HG03280 (cell line): ENCODE measurements around the gene DAND5.

Experiments used
- ATAC-seq: cut with Tn5 transposase; IDR thresholded peaks from one replicate; pipeline ENCODE4 v1.9.1; 2021; ENCODE audit warnings: mild to moderate bottlenecking, moderate library complexity; ENCODE audit not compliant: unreplicated experiment

The DAND5 gene

DNA sequence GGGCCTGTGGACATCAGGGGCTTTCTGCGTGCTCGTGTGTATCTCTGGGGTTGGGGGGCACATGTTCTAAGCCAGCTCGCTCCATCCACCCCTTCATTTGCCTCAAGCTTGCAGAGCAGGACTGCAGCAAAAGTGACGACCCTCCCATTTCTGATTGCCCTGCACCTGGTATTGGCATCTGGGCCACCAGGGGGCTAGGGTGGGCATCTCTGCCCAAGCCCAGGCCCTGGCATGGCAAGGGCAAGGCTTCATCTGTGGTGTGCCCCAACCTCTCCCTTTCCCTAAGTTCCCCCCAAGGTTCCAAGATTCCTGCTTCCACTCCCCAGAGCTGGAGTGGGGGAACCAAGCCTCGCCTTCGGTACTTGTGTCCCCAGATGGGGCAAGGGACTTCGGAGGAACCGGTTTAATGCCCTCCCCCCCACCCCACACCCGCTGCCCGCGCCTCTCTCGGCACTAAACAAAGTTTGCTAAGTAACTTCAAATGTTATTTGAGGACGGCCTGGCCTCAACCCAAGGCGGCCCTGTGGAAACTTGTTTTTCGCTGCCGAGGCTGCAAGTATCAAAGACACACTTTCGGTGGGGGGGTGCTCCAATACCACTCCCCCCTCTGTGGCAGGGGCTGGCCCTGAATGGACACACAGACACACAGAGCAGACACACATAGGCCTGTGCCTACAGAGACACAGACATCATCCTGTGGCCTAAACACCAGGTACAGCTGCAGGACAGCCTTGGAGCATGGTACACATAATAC lies 38.1 kb downstream of the DAND5 start:
- no peak for ATAC-seq

DNA sequence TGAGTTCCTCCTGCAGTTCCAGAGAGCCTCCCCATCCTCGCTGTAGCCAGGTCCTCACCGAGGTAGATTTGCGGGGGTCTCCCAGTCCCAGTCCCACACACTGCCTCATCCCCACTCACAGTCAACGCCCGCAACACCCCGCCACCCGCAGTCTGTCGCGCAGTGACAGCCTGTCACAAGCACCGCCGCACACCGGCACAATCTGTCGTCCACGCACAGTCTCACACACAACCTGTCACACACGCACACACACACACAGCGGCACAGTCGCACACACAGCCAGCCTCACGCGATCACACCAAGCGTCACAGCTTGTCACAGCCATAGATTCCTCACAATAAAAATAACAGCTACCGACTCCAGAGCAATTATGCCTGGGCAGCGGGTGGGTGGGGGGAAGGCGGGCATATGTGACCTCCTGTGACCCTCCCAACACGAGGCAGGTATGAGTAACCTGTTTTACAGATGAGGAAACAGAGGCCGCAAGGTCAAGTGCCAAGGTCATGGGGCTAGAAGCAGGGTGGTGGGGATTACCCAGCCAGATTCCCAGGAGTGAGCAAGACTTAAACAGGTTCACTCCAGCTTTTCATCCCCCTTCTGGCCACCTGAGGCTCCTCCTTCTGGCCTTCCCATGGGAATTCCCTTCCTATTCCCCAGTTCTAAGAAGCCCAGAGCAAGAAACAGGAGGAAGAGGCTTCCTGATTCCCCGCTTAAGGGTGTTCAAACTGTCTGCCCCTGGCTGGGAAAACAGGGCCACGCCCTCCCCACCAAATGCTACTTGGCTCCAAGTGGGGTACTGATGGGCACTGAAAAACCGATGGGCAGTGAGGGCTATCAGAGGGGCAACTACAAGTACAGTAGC lies 39.8 kb downstream of the DAND5 start:
- ATAC-seq: no peak

DNA sequence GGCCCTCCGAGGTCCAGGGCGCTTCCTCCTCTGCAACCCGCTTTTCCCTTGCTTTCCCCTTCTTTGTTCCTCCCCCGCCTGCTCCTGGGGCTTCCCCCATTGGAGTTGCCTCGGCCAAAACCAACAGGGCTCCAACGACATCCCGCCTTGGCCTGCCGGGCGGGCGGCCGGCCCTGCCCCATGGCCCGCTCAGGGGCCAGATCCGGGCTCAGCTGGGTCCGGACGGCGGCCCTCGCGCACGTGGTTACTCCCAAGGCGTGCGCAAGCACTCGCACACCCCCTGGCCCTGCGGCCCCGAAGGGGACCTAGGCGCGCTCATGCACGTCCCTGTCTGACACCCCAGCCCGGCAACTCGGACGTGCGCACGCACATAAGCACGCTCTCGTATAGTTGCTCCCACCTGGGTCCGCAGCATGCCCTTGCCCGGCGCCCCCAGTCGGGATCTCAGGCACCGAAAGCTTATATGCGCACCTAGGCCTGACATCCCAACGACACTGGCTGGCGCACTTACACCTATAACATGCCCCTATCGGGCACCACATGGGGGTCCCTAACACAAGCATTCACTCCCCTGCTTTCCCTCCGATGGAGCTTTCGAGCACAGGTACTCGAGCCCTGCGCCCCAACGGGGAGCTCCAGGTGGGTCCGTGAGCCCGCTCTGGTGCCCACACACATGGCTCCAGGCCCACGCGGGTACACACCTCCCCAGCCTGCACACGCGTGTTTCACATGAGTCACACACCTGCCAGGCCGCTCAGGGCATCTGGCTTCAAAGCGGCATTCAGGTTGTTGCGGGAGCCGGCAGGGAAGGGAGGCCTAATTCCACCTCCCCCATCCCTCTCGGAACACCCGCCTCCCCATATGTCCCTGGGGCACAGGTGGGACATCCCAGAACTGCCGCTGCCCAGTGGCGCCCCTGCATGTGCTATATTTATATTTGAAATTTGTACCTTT lies 40.9 kb downstream of the DAND5 start:
- ATAC-seq: no peak

DNA sequence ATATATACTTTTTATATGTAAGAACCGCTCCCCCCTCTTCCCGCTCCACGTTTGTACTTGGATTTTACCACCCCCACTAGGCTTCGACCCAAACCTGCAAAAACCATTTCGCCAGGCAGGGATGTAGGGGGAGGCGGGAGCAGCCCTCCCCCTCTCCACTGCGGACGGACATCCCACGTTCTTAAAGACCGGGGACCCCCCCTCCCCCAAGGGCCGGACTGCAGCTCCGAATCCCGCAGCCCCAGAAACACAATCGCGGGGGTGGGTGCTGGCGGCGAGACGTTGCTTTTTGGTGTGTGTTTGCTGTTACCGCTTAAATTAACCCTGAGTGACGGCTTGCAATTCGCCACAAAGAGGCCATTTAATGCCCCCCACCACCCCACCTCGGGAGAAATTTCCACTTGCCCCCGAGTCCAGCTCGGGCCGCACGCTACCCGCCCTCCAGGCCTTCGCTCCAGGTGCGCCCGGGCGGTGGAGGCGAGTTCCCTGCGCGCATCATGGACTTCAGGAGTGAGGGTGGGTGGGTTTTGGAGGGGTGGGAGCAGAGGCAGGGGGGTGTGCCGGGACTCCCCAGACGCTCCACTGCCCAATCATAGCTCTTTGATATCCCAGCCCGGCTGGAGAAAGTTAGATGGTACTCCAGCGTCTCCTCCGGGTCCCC lies 41.7 kb downstream of the DAND5 start:
- no peak for ATAC-seq

GRCh38 chr19:13011653-13012389 lies 42.4 kb downstream of the DAND5 start:
- no peak for ATAC-seq

GRCh38 chr19:13012390-13012689 lies 43.0 kb downstream of the DAND5 start:
- no peak for ATAC-seq

GRCh38 chr19:13012690-13013608 lies 43.6 kb downstream of the DAND5 start:
- no peak for ATAC-seq

DNA sequence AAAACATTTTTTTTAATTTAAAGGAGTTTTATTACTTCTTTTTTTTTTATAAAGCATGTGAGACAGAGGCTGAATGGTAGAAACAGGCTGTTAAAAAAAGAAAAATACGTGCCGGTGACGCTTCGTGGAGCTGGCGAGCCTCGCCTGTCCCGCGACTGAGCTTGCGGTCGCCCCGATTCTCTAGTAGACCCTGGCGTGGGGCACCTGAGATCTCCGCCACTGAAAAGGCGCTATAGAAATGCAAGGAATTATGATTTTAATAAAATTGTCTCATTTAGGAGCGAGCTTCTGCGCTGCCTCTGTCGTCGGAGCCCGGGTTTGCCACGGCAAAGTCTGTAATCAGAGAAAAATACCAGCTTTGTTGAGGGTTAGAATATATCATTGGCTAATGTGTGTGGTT lies 44.3 kb downstream of the DAND5 start:
- ATAC-seq: no peak

- ATAC-seq: no peak
Observed at GRCh38 chr19:13014101-13014920, 44.9 kb downstream of the DAND5 start.

GRCh38 chr19:13014921-13015280 lies 45.5 kb downstream of the DAND5 start:
- no peak for ATAC-seq

GRCh38 chr19:13015361-13016223 lies 46.2 kb downstream of the DAND5 start:
- ATAC-seq: no peak

DNA sequence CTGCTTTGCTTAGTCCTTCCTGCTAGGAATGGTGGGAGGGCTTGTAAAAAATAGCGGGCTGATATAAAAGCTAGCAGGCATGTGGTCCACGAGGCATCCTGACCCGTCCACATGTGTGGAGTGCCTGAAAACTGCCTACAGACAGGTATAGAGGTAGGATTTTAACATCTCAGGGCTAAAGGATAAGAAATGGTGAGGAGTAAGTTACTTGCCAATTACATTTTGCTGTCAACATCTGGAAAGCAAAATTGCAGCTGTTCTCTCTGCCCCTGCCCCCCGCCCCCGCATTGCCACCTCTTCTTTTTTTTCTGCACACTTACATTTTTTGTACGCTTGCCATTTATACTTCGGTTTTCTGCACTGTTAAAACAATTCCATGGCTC lies 46.9 kb downstream of the DAND5 start:
- no peak for ATAC-seq

DNA sequence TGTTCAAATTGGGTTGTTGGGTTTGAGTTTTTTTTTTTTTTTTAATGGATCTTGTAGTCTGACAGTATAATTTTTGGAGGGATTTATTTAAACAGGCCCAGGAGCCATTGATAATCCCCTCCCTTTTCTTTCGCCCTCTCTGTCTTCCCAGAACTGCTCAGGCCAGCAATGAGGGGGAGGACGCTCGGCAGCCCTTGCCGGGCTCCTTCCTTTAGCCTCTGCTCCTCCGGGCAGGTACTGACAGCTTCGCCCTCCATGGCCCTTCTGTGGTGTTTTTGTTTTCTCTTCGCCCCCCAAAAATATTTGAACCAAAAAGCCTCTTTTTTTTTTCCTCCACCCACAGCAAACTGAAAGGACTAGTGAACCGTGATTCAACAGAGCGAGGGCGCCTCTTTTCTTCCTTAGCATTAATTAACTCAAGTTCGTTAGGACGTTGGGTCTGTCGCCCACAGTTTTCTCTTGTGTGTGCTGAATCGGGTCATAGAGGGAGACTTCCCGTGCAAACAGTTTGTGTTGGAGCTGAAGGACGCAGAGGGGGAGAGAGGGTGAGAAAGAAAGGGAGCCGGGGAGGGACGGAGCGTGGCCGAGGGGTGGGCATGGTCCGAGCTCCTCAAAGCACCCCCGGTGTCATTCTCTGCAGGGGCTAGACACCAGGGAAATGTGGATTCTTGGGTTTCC lies 47.4 kb downstream of the DAND5 start:
- no peak for ATAC-seq

- no peak for ATAC-seq
Observed at GRCh38 chr19:13017306-13018034, 48.1 kb downstream of the DAND5 start.

- ATAC-seq: no peak
Observed at GRCh38 chr19:13018035-13018914, 48.9 kb downstream of the DAND5 start.
